K562 (cell line): Measurements from ENCODE around the gene IPP. TPM values are rescaled to one million over a fixed set of nuclear protein-coding genes. Genes with fewer than 3 reads are reported as not detected.
A peak's percentile ranks its signal among the peaks of the same experiment; 100 is the strongest.

Experiments used
- CREB5 ChIP-seq: fragments of 250-450 bp; sonication (Bioruptor Pico); IDR thresholded peaks from 2 replicates; pipeline ENCODE4 v1.5.0; 2020; ENCODE audit warnings: mild to moderate bottlenecking
- FOXJ3 ChIP-seq: sonication (generic); formaldehyde crosslinking; IDR thresholded peaks from 2 replicates; pipeline ENCODE4 v1.4.0; 2020; ENCODE audit warnings: mild to moderate bottlenecking, missing genetic modification reagents
- GATAD2A ChIP-seq: fragments of 450-650 bp; IDR thresholded peaks from 2 replicates; pipeline ENCODE4 v1.6.1; 2017
- MLLT1 ChIP-seq, 2 experiments: fragments of 450-650 bp; IDR thresholded peaks; 2 replicates each; pipeline ENCODE4 v1.6.1; 2016
- NFATC3 ChIP-seq: fragments of 450-650 bp; IDR thresholded peaks from 2 replicates; pipeline ENCODE4 v1.6.1; 2017; ENCODE audit warnings: mild to moderate bottlenecking
- NR3C1 ChIP-seq: sonication (generic); formaldehyde crosslinking; IDR thresholded peaks from 2 replicates; pipeline ENCODE4 v1.8.1; 2022; ENCODE audit warnings: missing genetic modification reagents
- PBX2 ChIP-seq, 2 experiments: IDR thresholded peaks in 1 of 2; conservative IDR thresholded peaks in 1 of 2; 2 replicates each; pipeline ENCODE4 v1.6.1; 2016; ENCODE audit warnings: low read depth in 2 of 2, mild to moderate bottlenecking in 1 of 2, missing compliant biosample characterization in 1 of 2, missing genetic modification characterization in 1 of 2, moderate library complexity in 1 of 2
- PHF20 ChIP-seq: fragments of 450-650 bp; IDR thresholded peaks from 2 replicates; pipeline ENCODE4 v1.6.1; 2018; ENCODE audit not compliant: partially characterized antibody
- PKNOX1 ChIP-seq: fragments of 450-650 bp; IDR thresholded peaks from 2 replicates; pipeline ENCODE4 v1.6.1; 2016
- POLR3A ChIP-seq: IDR thresholded peaks from 2 replicates; pipeline ENCODE4 v1.6.1; 2011; ENCODE audit warnings: borderline replicate concordance, mild to moderate bottlenecking, moderate library complexity; ENCODE audit not compliant: insufficient read length, insufficient read depth; ENCODE audit errors: extremely low read depth
- RAD51 ChIP-seq: fragments of 450-650 bp; IDR thresholded peaks from 2 replicates; pipeline ENCODE4 v1.7.1; 2016; ENCODE audit warnings: low read depth, mild to moderate bottlenecking, borderline replicate concordance
- RFX7 ChIP-seq: fragments of 250-450 bp; sonication (Bioruptor Pico); IDR thresholded peaks from 2 replicates; pipeline ENCODE4 v1.5.1; 2021; ENCODE audit warnings: mild to moderate bottlenecking
- SMARCB1 ChIP-seq: IDR thresholded peaks from 2 replicates; pipeline ENCODE4 v1.6.1; 2011; ENCODE audit warnings: improper control_type of control experiment, low read depth; ENCODE audit not compliant: insufficient read length
- SREBF2 ChIP-seq: sonication (generic); formaldehyde crosslinking; IDR thresholded peaks from 2 replicates; pipeline ENCODE4 v1.4.0; 2020; ENCODE audit warnings: mild to moderate bottlenecking, missing genetic modification reagents
- STAG1 ChIP-seq: sonication (generic); formaldehyde crosslinking; IDR thresholded peaks from 2 replicates; pipeline ENCODE4 v1.5.0; 2020; ENCODE audit warnings: missing genetic modification reagents, borderline replicate concordance
- TEAD4 ChIP-seq, 2 experiments: sonication (generic) in 1 of 2; formaldehyde crosslinking in 1 of 2; IDR thresholded peaks; 2 replicates each; pipeline versions ENCODE4 v1.6.1 to v1.8.0; 2012 to 2022; ENCODE audit warnings: borderline replicate concordance in 1 of 2, inconsistent platforms in 1 of 2, low read length in 1 of 2, mild to moderate bottlenecking in 1 of 2, missing genetic modification reagents in 1 of 2
- USF1 ChIP-seq: sonication (generic); formaldehyde crosslinking; IDR thresholded peaks from 2 replicates; pipeline ENCODE4 v1.9.0; 2022; ENCODE audit warnings: mild to moderate bottlenecking, missing genetic modification reagents
- ZBED1 ChIP-seq: IDR thresholded peaks from 2 replicates; pipeline ENCODE4 v1.6.1; 2014
- ZEB2 ChIP-seq: fragments of 450-650 bp; IDR thresholded peaks from 2 replicates; pipeline ENCODE4 v1.6.1; 2016
- ZFP36 ChIP-seq: fragments of 150-350 bp; IDR thresholded peaks from 2 replicates; pipeline ENCODE4 v1.6.1; 2018; ENCODE audit warnings: low read length, low read depth; ENCODE audit not compliant: partially characterized antibody
- ZNF146 ChIP-seq: IDR thresholded peaks from one replicate; pipeline ENCODE4 v1.6.1; 2018; ENCODE audit warnings: missing compliant biosample characterization; ENCODE audit not compliant: unreplicated experiment
- ZNF511 ChIP-seq: sonication (generic); formaldehyde crosslinking; IDR thresholded peaks from 2 replicates; pipeline ENCODE4 v1.8.0; 2022; ENCODE audit warnings: mild to moderate bottlenecking, missing genetic modification reagents
- polyA plus RNA-seq, 8 experiments: library from polyadenylated mRNA; depleted of rRNA in 4 of 8; stranded (reverse) in 5 of 8; unstranded in 3 of 8; fragments of >200 nt; fragmentation: Nextera tagmentation in 2 of 8; fragmentation: Illumina TruSeq in 1 of 8; extraction: Ambion mirVana in 2 of 8; extraction: Trizol in 1 of 8; gene quantifications; 2 replicates each; pipeline versions ENCODE4 v1.2.1 to v1.2.3, GENCODE V29; 2011 to 2014; ENCODE audit warnings: inconsistent platforms in 1 of 8, missing spikeins in 1 of 8
- total RNA-seq, 7 experiments: library from RNA; depleted of rRNA in 6 of 7; stranded (reverse); fragments of >200 nt in 6 of 7; fragmentation: Illumina TruSeq in 2 of 7; extraction: Trizol in 2 of 7; gene quantifications; 2 replicates each; pipeline versions ENCODE4 v1.2.1 to v1.2.3, GENCODE V29; 2011 to 2021; ENCODE audit warnings: low replicate concordance in 1 of 7

Gene IPP
- total and polyA plus RNA-seq, 9 of the 15 experiments (the other 6 are each of a cell fraction or from before 2014, with no cell fraction given), result 6.9 to 15.1 (median 9.7) TPM

- TF ChIP-seq SMARCB1, result no peak
- TF ChIP-seq GATAD2A, result 0 out of 2 replicates have a peak, but pooled peaks have one; percentile 13
- TF ChIP-seq ZNF511 (CRISPR knock-in tag), result peak; percentile 79
- no peak for TF ChIP-seq RAD51
- TF ChIP-seq PKNOX1, result peak; percentile 57
- TF ChIP-seq CREB5 (CRISPR knock-in tag), result no peak
- peak; percentile 75; the same call in 1 of the 2 replicates for TF ChIP-seq ZEB2
- peak; percentile 50 for TF ChIP-seq PHF20
- TF ChIP-seq STAG1 (CRISPR knock-in tag), result no peak
- peak; percentile 85; the same call in 1 of the 2 replicates for TF ChIP-seq SREBF2
- peak; percentile 12 to 66; a peak in 2 of 4 replicates for TF ChIP-seq MLLT1 (IDR thresholded peaks at IDR 0.05)
- no peak for TF ChIP-seq USF1 (CRISPR knock-in tag)
- TF ChIP-seq POLR3A, result no peak
- no peak for TF ChIP-seq TEAD4 (IDR thresholded peaks at IDR 0.05; ENCODE audit: low read length)
- no peak for TF ChIP-seq TEAD4 (CRISPR knock-in tag; IDR thresholded peaks at IDR 0.05; ENCODE audit: borderline replicate concordance)
- TF ChIP-seq PBX2 (CRISPR knock-in tag; IDR thresholded peaks at IDR 0.05; ENCODE audit: low read depth), result no peak
- TF ChIP-seq PBX2 (tag; conservative IDR thresholded peaks at IDR 0.05; ENCODE audit: low read depth), result 0 out of 2 replicates have a peak, but pooled peaks have one; percentile 17
- no peak for TF ChIP-seq NFATC3
- TF ChIP-seq ZBED1, result no peak
- TF ChIP-seq ZNF146 (CRISPR knock-in tag), result no peak
- TF ChIP-seq RFX7 (CRISPR knock-in tag), result no peak
- no peak for TF ChIP-seq NR3C1 (CRISPR knock-in tag)
- no peak for TF ChIP-seq FOXJ3
- TF ChIP-seq ZFP36, result no peak
Observed at GRCh38 chr1:45686015-45686287, 64.5 kb downstream of the IPP start (continued).
